ENCODE measurements around the gene RHEB. TPM values are rescaled to one million over a fixed set of nuclear protein-coding genes. Genes with fewer than 3 reads are reported as not detected.

RHEB gene
- total and polyA plus RNA-seq, 2 of the 13 experiments (the other 11 are each of a cell fraction or from before 2014, with no cell fraction given): 55.0 to 77.6 TPM

DNA sequence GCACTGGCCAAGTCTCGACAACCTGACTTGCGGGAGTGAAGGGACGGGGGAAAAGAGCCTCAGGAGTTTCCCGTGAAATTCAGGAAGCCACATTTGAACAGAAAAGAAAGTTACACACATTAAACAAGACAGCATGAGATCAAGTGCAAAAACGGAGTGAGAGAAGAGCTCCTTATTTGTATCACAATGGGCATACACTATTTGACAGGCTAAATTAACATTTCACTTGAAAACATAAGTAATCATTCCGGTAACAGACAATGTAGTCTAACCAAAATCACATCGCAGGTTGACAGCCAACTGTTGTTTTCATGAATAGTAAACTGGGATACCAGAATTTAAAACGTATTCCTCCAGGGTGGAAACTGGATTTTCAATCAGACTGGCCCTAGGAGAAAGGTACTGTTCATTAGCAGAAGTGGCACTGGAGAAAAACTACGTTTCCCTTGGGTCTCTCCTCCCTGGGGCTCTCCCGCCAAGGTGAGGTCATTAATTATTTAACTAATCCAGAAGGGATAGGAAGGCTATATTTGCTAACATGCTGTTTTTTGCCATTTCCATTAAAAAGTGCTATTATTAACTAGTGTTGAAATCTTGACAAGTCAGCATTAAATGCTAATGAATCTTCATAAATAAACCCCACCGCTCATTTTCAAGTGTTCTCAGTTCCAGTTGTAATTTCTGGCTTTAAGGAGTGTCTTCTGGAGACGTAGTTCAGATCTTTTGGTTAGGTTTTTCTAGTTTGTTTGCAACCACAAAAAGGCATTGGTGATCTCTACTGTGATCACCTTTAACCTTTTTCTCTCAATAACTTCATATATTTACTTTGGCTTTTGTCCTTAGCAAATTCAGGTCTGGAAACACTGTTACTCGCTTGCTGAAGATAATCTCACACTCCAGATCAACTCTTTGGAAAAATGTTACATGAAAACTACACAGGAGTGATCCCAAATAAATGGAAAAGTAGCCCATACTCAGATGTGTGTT, 25.1 kb downstream of the RHEB start (continued):
- TF ChIP-seq FOXA3 (CRISPR knock-in tag; IDR thresholded peaks at IDR 0.05): peak; percentile 45; the same call in 1 of the 2 replicates
- no peak for TF ChIP-seq HMGXB4 (CRISPR knock-in tag; IDR thresholded peaks at IDR 0.05; ENCODE audit: borderline replicate concordance in 1 of 2, low read depth in 1 of 2)
- TF ChIP-seq ZNF501 (CRISPR knock-in tag; IDR thresholded peaks at IDR 0.05): no peak
- peak; percentile 50 to 52; a peak in 2 of 4 replicates for TF ChIP-seq NR2F1 (CRISPR knock-in tag; IDR thresholded peaks at IDR 0.05)
- TF ChIP-seq, protein P1, sequence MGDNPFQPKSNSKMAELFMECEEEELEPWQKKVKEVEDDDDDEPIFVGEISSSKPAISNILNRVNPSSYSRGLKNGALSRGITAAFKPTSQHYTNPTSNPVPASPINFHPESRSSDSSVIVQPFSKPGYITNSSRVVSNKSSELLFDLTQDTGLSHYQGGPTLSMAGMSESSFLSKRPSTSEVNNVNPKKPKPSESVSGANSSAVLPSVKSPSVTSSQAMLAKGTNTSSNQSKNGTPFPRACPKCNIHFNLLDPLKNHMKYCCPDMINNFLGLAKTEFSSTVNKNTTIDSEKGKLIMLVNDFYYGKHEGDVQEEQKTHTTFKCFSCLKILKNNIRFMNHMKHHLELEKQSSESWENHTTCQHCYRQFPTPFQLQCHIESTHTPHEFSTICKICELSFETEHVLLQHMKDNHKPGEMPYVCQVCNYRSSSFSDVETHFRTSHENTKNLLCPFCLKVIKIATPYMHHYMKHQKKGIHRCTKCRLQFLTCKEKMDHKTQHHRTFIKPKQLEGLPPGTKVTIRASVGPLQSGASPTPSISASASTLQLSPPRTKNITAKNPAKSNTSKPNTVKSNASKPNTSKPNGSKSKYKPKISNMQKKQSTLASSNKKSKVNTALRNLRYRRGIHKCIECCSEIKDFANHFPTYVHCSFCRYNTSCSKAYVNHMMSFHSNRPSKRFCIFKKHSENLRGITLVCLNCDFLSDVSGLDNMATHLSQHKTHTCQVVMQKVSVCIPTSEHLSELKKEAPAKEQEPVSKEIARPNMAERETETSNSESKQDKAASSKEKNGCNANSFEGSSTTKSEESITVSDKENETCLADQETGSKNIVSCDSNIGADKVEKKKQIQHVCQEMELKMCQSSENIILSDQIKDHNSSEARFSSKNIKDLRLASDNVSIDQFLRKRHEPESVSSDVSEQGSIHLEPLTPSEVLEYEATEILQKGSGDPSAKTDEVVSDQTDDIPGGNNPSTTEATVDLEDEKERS (CRISPR knock-in tag; IDR thresholded peaks at IDR 0.05): no peak
- TF ChIP-seq ZNF224 (CRISPR knock-in tag; IDR thresholded peaks at IDR 0.05): no peak
- peak; percentile 46; the same call in 1 of the 2 replicates for TF ChIP-seq NR2F2 (IDR thresholded peaks at IDR 0.05; ENCODE audit: borderline replicate concordance, low read depth)
- peak; percentile 80 for TF ChIP-seq PPARG (CRISPR knock-in tag; conservative IDR thresholded peaks at IDR 0.05)
- no peak for TF ChIP-seq CBX5 (CRISPR knock-in tag; IDR thresholded peaks at IDR 0.05; ENCODE audit: borderline replicate concordance)
- TF ChIP-seq, protein P2, sequence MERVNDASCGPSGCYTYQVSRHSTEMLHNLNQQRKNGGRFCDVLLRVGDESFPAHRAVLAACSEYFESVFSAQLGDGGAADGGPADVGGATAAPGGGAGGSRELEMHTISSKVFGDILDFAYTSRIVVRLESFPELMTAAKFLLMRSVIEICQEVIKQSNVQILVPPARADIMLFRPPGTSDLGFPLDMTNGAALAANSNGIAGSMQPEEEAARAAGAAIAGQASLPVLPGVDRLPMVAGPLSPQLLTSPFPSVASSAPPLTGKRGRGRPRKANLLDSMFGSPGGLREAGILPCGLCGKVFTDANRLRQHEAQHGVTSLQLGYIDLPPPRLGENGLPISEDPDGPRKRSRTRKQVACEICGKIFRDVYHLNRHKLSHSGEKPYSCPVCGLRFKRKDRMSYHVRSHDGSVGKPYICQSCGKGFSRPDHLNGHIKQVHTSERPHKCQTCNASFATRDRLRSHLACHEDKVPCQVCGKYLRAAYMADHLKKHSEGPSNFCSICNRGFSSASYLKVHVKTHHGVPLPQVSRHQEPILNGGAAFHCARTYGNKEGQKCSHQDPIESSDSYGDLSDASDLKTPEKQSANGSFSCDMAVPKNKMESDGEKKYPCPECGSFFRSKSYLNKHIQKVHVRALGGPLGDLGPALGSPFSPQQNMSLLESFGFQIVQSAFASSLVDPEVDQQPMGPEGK (CRISPR knock-in tag; IDR thresholded peaks at IDR 0.05): no peak
- no peak for TF ChIP-seq GRHL1 (CRISPR knock-in tag; conservative IDR thresholded peaks at IDR 0.05)
- TF ChIP-seq, protein P3, sequence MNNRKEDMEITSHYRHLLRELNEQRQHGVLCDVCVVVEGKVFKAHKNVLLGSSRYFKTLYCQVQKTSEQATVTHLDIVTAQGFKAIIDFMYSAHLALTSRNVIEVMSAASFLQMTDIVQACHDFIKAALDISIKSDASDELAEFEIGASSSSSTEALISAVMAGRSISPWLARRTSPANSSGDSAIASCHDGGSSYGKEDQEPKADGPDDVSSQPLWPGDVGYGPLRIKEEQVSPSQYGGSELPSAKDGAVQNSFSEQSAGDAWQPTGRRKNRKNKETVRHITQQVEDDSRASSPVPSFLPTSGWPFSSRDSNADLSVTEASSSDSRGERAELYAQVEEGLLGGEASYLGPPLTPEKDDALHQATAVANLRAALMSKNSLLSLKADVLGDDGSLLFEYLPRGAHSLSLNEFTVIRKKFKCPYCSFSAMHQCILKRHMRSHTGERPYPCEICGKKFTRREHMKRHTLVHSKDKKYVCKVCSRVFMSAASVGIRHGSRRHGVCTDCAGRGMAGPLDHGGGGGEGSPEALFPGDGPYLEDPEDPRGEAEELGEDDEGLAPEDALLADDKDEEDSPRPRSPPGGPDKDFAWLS (CRISPR knock-in tag; IDR thresholded peaks at IDR 0.05; ENCODE audit: borderline replicate concordance): no peak
- no peak for TF ChIP-seq TCF12 (IDR thresholded peaks at IDR 0.05)
- no peak for TF ChIP-seq TCF12 (CRISPR knock-in tag; IDR thresholded peaks at IDR 0.05)
- no peak for TF ChIP-seq ZNF788 (CRISPR knock-in tag; IDR thresholded peaks at IDR 0.05; ENCODE audit: borderline replicate concordance)
- TF ChIP-seq EZH2 (conservative IDR thresholded peaks at IDR 0.05; ENCODE audit: low read depth, low read length): no peak

Data from HepG2 (cell line).